ENCODE results near the gene FN1. TPM values are rescaled to one million over a fixed set of nuclear protein-coding genes. Genes with fewer than 3 reads are reported as not detected.

Gene FN1
- total RNA-seq, 1 experiment from 2014 or later: 11.1 TPM

DNA sequence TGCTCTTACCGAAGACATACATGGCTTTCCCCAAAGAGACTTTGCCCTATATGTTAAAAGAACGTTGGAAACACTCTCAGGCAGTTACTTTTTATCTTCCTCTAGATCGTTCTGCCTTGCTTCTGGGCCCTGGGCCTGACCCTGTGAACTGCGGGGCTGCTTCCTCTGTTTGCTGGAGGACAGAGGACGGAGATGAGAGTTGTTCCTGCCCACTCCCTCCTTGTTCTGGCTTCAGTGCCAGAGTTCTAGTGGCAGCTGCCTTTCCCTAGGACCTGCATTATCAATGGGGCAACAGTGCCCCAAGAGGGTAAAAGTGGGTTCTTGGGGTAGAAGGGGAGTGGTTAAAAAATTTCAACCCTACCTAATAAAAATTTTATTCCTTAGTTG is 6.5 kb upstream of the FN1 start:
- no peaks in the 10 kb centered on the region for H3K4me1 ChIP-seq (ENCODE audit: control insufficient read depth in 1 of 2, insufficient read depth in 2 of 2, low read length in 2 of 2)
- no peak overlapping the region for H3K27ac ChIP-seq (ENCODE audit: low read depth, low read length)
- peak; percentile 79 for ATAC-seq
- no peak overlapping the region for H3K4me3 ChIP-seq (replicated peaks in 1 of 2; ENCODE audit: low read depth in 1 of 2, low read length in 2 of 2)
- no peaks in the 10 kb centered on the region for H3K36me3 ChIP-seq (ENCODE audit: control insufficient read depth in 1 of 2, insufficient read depth in 2 of 2, low read length in 2 of 2)
- no peak overlapping the region for H3K9ac ChIP-seq (ENCODE audit: low read length)
- POLR2A ChIA-PET: no interaction called here
- H3K4me2 ChIP-seq (ENCODE audit: low read length): no peak overlapping the region
- H3K27me3 ChIP-seq (ENCODE audit: insufficient read depth, low read length): peaks cover 3% of the 10 kb centered on the region; the same call in 1 of the 2 replicates
- RAD21 ChIA-PET (ENCODE audit: low non-redundant PET in 1 of 2, low total read pairs in 2 of 2, uncharacterized antibody in 2 of 2, unreplicated experiment in 2 of 2): interaction anchor here in 1 of 2 experiments (0.6 kb wide), 1 partner anchor 196 kb away, joined by 3 read pairs; no protein-coding TSS in a partner anchor
- TF ChIP-seq, protein P1, sequence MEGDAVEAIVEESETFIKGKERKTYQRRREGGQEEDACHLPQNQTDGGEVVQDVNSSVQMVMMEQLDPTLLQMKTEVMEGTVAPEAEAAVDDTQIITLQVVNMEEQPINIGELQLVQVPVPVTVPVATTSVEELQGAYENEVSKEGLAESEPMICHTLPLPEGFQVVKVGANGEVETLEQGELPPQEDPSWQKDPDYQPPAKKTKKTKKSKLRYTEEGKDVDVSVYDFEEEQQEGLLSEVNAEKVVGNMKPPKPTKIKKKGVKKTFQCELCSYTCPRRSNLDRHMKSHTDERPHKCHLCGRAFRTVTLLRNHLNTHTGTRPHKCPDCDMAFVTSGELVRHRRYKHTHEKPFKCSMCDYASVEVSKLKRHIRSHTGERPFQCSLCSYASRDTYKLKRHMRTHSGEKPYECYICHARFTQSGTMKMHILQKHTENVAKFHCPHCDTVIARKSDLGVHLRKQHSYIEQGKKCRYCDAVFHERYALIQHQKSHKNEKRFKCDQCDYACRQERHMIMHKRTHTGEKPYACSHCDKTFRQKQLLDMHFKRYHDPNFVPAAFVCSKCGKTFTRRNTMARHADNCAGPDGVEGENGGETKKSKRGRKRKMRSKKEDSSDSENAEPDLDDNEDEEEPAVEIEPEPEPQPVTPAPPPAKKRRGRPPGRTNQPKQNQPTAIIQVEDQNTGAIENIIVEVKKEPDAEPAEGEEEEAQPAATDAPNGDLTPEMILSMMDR (IDR thresholded peaks at IDR 0.05 in 2 of 3, conservative IDR thresholded peaks at IDR 0.05 in 1 of 3; ENCODE audit: borderline replicate concordance in 1 of 3, insufficient read depth in 1 of 3, low read depth in 2 of 3, low read length in 2 of 3): peak in 2 of 3 experiments; percentile 21 to 24; a peak in 3 of 6 replicates
- TF ChIP-seq SP1 (IDR thresholded peaks at IDR 0.05; ENCODE audit: low read depth): no peak
- TF ChIP-seq RAD21 (IDR thresholded peaks at IDR 0.05; ENCODE audit: low read depth): peak; percentile 42
- TF ChIP-seq EGR1 (IDR thresholded peaks at IDR 0.05; ENCODE audit: low read depth): no peak
- no peak for TF ChIP-seq ZFX (IDR thresholded peaks at IDR 0.05)
- no peak for TF ChIP-seq POLR2A (IDR thresholded peaks at IDR 0.05; ENCODE audit: borderline replicate concordance, extremely low read depth, insufficient read depth, insufficient read length)
- no peak for TF ChIP-seq EZH2phosphoT487 (IDR thresholded peaks at IDR 0.05; ENCODE audit: borderline replicate concordance)
- BruUV-seq (replicated peaks): no TSS peak
- H3K9me3 ChIP-seq (ENCODE audit: control insufficient read depth in 1 of 2, insufficient read depth in 1 of 2, low read depth in 1 of 2, low read length in 2 of 2): no peaks in the 10 kb centered on the region
- no peaks in the 10 kb centered on the region for H3K9me2 ChIP-seq (ENCODE audit: insufficient read depth)
- H2AFZ ChIP-seq (ENCODE audit: low read depth, low read length, poor library complexity, severe bottlenecking): no peak overlapping the region
- DNase-seq (ENCODE audit: low read depth, low spot score): no peak
- H3K79me2 ChIP-seq (ENCODE audit: insufficient read depth, low read length): no peaks in the 10 kb centered on the region
- CTCF ChIA-PET: no interaction called here
- H4K20me1 ChIP-seq (ENCODE audit: insufficient read depth): no peaks in the 10 kb centered on the region
- intact Hi-C loops (cut with micrococcal nuclease): no loop called here
